Suppressor macrophage treated with lipopolysaccharide for 4 hours (primary cell): ENCODE measurements around the gene SMYD3.

Experiments used
- DNase-seq: peaks from one replicate; pipeline ENCODE4 v3.0.0-alpha.2; 2020

The SMYD3 gene

DNA sequence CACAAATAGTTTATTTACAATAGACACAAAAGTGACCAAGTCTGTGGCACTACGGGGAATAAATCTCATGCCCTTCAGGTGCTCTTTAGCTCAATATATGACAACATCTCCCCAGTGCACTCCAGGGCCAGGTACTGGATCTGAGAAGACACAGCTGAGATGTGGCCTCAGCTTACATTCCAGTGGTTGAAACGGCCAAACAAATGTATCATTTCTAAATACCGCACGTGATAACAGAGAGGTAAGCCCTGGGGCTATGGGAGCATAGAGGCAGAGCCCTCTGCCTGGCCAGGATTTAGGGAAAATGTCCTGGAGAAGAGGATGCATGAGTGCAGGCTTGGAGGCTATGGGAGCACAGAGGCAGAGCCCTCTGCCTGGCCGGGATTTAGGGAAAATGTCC, 630.5 kb downstream of the SMYD3 start:
- DNase-seq, result no peak

DNA sequence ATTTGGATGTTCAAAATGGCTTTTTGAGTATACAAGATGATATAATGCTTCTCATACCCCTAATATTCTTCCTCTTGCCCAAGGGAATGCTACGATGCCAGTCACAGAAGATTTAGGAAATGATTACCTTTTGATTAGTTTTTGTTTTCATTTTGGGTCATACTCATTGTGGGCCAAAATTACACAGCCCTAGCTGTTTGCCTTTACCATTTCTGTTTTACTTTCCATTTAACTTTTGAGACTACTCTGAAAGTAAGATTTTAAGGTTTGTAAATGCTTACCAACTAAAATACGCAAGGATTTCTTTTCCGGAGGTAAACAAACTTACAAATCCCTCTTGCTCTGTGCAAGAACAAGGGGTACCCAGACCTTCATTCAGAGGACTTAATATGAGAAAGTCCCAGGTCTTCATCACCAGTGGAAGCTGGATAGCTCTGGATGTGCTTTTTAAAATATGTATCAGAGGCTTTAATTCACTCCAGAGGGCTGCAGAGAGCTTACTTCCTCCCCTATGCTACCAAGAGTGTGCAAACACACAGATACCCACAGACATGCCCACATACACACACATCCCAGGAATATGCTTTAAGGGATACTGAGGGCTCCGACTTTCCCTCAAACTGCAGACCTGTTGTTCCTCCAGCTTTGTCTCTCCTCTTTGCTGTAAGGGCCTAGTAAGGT, 631.4 kb downstream of the SMYD3 start:
- DNase-seq, result no peak

DNA sequence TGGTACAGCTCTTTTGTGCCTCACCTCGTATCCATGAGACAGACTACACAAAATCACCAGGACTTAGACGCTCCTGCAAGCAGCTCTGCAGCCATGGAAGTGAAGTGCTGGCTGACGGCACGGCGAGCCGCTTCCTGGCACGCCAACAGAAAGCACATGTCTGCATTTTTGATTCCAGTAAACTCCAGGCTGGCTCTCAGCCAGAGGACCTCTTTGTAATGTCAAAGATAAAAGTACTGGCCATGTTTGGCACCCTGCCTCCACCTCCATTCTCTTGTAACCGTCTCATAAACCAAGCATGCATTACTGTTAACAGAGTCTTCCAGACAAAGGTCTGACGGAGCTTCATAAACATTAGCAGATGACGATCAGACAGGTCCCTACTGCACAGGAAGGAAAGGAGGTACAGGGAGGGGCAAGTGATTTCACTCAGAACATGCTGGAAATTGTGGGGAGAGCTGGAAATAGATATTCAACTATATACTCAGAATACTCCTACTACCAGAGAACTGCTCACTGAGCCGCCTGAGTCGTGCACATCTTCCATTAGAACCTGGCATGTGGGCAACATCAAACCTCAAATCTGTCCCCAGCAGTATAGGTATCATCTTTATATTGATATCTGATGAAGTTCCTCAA, 632.0 kb downstream of the SMYD3 start:
- no peak for DNase-seq

DNA sequence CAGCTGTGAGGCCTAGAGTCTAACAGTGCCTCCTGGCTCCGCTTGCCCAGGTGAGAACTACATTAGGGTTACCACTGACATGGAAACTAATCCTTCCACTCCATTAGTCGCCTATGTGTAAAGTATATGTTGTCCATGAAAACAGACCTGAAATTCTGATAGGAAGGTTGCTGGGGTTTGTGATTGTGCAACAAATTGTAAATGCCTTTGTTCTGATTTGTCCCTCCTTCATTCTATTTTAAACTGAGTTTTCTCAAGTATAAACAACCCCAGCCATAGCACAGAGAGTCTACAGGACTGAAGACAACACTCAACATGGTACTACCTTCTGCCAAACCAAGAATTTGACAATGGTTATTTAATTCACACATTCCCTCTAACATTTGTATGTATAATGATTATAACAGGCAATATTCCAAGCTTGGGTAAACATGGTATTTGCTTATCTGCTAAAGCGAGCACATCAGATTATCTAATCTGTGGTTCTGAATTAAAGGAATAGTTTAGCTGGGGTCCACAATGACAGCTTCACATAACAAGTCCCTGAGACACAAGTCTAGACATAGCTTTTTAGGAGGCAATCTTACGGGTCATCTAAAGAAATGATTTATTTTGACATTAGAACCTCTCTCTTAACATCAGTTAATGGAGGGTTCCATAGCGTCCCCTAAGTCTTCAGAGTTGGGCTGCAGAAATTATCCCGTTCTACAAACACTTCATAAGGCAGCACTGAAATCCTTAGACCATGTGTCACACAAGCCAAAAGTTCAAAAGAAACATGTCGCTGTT, 633.0 kb downstream of the SMYD3 start:
- DNase-seq, result no peak

DNA sequence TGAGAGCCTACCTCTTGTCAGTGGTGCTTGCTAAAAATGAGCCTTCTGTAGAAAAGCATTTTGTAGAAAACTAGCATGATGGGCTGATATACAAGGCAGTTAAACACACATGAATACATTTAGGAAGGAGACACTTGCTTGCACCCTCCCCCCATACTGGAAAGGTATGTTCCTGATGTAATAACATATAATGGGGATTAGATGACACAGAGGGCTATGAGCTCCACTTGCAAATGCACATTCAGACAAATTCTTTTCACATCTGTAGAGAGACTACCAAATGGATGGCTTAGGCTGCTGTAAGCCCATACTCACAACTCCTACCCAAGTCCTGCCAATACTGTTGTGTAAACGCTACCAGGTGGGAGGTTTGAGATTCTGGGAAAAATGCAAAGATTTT, 634.0 kb downstream of the SMYD3 start:
- no peak for DNase-seq

DNA sequence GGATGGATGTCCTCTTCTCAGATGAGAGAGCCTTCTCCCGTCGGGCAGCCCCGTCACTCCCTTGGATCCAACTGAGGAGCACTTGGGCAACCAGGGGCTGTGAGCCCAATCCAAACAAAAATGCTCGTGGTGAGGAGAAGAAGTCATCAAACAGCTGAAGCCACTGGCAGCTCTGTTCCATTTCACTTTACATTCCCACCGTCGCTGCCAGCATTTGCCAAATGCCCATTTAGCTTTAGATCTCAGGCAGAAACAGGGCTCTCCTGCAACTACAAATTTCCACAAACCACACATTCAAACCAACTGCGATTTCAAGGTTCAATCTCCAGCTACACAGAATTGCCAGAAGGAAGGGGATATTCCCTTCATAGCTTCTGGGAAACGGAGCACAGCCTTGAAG, 634.6 kb downstream of the SMYD3 start:
- DNase-seq, result no peak

DNA sequence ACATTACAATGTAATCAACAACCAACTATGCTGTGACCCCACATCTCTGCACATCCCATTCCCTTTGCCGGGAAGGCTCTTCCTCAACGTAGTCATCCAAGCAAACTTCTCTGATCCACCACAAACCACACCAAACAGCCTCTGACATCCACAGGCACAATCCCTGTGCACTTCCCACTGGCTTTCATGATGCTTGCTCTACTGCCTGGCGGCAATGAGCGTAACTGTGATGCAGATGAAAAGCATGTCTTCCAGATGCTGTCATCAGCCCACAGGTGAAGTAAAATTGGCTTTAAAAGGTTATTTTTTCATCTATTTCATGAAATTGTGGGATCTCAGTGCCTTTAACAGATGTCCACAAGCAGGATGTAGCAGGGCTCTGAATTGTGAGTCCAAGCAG, 635.2 kb downstream of the SMYD3 start:
- no peak for DNase-seq

DNA sequence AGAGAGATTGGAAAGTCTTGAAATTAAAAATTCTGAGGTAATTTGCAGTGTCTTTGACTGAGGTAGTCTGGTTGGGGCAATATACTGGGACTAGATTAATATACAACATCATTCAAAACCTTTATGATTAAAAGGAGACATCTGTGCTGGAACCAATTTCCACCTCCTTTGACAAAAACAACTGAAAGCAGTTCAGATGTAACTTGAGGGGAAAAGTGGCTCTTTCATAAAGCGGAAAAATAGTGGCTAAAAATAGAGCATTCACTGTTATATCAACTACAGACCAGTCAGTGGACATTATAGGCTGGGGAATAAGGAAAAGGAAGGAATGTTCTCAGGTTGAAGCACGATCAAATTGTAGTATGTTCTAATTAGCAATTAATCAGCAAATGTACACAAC, 635.9 kb downstream of the SMYD3 start:
- DNase-seq, result no peak

DNA sequence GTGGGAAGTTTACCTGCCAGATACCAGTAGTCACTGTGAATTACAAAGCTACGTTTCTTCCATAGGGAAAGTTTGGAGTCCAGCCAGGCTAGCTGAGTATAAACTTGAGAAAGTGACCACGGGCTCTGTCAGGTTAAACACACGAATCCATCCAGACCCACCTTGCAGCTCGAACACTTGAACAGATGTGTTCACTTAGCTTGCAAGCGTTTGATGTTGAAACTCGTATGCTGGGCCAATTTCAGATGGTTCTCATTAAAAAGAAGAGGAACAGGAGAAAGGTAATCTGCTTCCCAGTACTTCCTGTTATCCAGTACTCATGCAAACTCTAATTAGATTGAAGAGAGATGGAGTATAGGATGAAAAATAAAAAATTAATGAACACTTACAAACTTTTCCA, 636.4 kb downstream of the SMYD3 start:
- DNase-seq, result no peak

DNA sequence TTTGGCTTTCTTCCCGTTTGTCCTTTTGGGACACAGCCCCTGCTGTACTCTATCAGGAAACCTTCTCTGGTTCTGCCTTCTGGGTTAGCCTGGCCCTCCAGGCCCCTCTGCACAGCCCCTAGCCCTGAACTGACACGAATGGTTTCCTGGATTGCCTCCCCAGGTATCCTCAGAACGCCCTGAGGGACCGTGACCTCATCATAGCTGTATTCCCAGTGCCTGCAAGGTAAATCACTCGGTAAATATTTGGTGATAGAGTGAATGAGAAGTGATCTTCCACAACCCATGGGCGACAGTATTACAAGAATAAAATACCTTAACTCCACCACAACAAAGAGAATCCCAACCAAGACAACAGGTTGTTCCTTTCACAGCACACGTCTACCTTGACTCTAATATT, 637.2 kb downstream of the SMYD3 start:
- DNase-seq, result no peak

DNA sequence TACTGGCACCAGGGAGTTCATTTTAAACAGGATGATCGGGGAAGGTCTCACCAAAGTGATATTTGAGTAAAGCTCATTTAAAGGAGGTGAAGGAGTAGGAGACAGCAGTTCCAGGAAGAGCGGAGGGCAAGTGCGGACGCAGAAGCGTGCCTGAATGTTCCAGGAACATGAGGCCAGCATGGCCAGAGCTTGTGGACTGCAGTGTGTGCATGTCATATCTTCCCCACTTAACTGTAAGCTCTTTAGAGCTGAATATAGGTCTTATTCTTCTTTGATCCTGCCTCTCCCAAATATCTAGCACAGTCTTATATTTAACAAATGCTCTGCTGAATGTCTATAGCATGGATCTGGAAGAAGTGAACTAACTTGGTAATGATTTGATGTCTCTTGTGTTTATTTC, 639.3 kb downstream of the SMYD3 start:
- no peak for DNase-seq

DNA sequence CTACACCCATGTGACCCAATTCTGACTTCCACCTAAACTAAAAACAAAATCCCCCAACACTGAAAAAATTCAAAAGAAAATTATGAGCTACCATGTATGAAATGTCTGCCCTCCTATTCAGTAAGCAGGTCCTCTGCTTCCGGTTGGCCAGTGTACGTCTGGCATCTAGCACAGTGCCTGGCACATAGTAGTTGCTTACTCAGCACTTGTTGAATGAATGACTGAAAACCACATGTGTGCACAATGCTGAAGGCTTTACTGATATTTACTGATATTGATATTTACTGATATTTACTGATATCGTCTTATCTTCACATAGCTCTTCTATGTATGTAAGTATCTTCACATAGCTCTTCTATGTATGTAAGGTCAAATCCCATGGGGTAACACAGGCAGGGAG, 642.2 kb downstream of the SMYD3 start:
- no peak for DNase-seq

DNA sequence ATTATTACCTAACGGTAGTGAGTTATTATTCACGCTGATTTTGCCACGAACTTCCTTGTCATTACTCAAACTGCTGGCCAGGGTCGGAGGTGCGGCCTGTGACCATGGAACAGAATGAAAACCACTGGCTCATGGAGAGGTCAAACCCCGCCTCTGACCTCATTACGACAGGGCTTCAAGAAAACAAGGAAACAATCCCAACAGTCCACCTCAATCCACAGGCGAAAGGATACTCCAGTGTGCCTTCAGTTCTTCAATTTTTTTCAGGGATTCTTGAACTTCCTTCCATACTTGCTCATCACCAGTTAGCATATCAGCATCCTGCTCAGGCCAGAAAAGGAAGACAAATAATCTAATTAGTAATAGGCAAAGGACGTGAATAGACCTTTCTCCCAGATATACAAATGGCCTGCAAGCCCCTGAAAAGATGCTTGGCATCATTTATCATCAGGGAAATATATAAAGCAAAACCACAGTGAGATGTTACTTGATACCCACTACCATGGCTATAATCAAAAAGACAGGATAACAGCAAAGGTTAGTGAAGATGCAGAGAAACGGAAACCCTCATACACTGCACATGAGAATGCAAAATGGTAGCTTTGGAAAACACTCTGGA, 643.4 kb downstream of the SMYD3 start:
- DNase-seq, result no peak

DNA sequence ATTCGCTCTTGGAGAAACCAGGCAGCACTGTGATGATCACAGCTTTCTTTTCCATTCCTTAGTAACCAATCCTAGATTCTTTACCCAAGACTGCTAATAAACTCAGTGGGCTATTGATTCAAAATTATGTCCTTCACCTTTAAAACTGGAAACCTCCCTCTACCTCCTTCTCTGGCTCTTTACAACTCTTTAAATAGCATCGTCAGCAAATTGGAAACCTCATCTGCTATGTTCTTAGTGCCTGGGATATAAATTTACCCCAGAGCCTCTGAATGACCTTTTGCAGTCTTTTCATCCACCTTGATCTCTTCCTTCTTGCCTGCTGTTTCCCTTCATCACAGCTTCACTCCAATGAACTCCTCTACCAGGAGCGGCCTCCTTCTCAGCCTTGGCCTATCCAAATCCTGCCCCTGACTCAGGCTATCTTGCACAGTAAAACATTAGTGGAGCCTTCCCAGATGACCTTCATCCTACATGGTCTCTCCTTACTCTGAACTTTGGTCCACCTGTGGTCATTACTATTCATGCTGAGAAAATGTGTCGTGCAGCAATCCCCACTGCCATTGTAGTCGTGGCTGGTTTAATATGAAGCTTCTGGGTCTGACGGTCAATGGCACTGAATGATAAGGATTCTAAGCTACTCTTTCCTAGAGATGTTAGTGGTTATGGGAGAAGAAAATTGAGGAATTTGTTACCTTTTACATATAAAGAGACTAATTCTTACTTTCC, 644.1 kb downstream of the SMYD3 start:
- DNase-seq, result no peak

DNA sequence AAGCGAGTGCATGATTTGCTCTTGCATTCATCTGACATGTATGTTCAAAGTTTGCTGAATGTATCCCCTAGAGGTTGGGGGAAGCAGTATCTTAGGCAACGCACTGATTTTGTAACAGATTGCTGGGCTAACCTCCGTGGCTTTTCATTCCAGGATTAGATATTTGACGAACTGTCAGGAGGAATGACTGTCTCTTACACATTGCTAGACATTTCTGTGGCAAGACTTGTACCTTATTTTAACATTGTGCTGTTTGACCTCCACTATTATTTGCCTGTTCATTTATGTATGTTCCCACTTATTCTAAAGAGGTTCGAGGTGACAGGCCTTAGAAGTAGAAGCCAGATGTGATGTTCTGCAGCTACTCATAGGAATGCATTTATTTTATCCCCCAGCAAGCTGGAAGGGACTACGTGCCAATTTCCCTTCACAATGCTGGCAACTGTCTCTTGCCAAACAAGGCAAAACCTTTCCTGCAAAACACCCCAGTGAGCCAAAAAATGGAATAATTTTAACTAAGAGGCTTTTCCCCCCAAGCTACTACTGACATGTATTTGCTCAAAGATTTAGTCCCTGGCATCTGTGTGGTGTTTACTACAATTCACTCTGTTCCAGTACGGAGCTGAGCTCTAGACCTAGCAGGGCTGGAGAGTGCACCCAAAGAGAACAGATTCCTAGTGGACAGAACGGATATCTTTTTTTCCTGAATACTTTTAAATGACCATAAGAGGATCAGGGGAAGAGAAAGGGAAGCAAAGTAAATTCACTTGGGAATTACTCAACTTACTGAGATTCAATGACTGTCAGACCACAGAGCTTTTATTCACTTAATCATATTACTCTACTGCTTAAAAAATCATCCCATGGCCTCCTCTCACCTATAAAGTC, 646.2 kb downstream of the SMYD3 start:
- DNase-seq, result no peak

DNA sequence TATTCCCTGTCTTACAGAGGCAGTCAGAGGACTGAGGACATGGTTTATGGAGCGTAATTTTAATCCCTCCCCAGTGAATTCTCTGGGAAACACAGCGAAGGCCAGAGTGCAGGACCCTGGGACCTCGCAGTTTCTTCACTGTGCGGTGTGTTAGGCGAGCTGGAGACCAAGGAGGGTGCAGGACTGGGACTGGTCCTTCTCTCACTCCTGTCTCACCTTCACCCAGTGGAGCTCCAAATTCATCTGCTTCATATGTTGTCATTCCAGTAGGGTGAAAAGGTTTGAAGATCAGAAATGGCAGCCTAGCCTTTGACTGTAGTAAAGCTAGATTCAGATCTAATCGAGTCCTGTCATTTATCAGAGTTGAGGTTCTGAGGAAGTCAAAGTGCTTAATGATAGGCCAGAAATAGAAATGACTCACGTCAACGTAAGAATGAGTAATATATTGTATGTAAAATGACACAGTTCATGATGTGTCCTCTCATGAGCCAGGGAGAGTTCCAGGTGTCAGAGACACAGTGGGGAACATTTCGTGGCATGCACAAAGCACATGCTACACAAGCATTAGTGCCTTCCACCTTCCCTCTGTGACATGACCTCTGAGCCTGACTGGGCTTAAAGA, 647.5 kb downstream of the SMYD3 start:
- DNase-seq, result no peak

DNA sequence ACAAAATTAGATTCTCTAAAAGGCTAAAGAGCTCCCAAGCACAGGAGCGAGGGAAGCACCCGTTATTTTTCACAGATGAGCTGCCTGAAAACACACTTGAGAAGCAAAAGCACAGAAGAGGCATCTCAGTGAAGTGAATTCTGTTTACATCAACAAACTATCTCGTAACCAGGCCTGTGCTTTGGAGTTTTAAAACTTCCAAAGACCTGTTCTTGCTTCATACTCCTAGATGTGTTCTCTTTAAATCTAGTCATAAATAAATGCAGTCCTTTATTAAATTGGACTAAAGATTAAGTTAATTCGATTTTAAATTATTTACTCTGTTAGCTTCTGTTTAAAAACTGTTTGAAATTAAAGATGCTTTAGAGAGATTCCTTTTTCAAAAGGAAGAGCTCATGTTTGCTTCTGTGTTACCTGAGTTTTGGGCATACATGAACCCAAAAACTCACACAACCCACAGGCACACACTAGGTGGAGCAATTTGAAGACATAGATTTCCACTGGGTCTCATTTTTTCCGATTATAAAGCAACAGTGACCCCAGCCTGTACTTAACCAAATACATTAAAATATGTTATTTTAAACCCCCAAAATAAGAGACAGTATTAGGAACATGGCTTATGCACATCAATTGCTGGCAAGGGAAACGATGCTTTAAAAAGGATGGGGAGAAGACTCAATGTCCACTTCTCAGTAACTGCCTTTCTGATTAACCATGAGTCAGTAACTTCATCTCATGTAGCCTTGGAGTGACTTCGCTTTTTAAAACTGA, 648.2 kb downstream of the SMYD3 start:
- DNase-seq, result no peak

DNA sequence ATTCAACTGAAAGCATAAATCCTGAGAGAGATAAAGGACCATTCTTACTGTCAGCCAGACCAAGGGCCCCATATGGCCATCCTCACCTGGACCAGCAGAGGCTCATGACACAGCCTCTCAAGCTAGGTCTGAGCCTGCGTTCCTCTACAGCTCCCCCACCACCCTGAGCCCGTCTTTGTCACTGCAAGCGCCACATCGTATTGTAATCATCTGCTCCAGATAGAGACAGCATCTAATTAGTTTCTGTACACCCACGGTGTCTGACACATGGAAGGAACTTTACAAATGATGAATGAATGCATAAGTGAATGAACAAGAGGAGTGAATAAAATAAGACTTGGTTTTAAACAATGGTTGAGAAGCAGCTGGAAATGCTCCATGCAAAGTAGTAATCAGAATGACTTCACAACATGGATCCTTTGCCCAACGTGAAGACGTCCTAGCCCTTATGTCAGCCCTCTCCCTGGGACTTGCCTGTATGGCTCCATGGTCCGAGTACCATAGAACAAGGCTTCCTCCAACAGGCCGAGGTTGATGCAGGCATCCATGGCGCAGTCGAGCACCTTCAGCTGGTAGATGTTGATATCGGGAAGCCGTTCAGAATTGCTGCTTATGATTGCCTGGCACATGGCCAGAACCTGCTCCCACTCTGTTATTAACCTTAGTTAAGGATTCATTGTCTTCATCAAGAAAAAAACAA, 648.9 kb downstream of the SMYD3 start:
- no peak for DNase-seq

DNA sequence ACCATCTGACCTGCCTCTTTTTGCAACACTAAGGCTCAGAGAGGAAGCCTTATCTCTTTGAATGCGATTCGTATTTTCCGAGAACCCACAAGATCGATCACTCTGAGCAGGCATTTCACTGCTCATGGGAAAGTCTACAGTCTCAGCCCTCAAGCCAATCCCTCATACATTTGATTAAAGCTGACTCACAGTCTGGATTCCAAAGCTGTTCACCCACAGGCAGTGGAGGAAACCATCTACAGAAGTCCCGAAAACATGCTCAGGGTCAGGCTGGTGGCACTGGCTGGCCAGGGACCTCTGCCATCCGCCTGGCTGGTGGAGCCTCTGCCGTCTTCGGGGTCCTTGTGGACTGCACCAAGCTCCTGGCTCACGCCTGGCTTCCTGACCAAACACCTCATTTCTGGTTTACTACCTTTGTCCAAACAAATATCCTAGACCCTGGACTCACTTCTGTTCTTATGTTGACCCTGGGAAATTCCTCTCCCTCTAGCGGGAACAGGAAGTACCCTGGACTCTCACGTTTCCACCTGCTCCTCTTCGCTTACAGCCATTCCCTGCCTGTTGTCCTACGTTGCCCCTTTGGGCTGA, 650.0 kb downstream of the SMYD3 start:
- DNase-seq, result no peak
